GM12874 (cell line): ENCODE measurements around the gene GSS.

Experiments used
- TF ChIP-seq, protein P1 (sequence below): IDR thresholded peaks from 2 replicates; pipeline ENCODE4 v1.5.1; 2011; ENCODE audit warnings: low read depth, mild to moderate bottlenecking, control low read depth, low read length, moderate library complexity; ENCODE audit not compliant: insufficient read depth

Gene GSS

DNA sequence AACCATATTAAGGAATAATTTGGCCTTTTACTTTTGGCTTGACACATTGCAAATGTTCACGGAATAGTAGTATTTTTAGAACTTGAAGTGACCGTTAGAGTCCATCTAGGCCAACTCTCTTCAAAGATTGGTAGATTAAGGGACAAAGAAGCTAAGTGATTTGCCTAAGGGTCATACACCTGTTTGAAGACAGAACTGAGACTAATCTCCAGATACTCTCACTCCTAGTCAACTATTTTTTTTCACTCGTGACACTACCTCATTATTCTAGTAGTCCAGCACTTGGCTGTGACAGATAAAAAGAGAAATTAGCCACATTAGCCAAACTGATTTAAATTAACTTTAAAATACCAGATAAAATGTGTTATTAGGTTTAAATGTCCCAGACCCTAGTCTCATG is 68.6 kb downstream of the GSS start:
- TF ChIP-seq, protein P1, sequence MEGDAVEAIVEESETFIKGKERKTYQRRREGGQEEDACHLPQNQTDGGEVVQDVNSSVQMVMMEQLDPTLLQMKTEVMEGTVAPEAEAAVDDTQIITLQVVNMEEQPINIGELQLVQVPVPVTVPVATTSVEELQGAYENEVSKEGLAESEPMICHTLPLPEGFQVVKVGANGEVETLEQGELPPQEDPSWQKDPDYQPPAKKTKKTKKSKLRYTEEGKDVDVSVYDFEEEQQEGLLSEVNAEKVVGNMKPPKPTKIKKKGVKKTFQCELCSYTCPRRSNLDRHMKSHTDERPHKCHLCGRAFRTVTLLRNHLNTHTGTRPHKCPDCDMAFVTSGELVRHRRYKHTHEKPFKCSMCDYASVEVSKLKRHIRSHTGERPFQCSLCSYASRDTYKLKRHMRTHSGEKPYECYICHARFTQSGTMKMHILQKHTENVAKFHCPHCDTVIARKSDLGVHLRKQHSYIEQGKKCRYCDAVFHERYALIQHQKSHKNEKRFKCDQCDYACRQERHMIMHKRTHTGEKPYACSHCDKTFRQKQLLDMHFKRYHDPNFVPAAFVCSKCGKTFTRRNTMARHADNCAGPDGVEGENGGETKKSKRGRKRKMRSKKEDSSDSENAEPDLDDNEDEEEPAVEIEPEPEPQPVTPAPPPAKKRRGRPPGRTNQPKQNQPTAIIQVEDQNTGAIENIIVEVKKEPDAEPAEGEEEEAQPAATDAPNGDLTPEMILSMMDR, result no peak

DNA sequence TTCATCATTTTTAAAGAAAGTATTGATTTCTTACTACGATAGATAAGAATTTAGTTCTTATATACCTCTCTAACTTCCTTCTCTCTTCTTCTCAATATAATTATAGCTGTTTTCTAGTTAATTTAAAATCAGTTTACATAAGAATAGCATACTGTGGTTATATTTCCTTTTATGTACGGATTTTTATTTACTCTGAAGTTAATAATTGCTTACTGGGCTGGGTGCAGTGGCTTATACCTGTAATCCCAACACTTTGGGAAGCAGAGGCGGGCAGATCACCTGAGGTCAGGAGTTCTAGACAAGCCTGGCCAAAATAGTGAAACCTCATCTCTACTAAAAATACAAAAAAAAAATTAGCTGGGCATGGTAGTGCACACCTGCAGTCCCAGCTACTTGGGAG is 69.5 kb downstream of the GSS start:
- TF ChIP-seq, protein P1, result no peak

DNA sequence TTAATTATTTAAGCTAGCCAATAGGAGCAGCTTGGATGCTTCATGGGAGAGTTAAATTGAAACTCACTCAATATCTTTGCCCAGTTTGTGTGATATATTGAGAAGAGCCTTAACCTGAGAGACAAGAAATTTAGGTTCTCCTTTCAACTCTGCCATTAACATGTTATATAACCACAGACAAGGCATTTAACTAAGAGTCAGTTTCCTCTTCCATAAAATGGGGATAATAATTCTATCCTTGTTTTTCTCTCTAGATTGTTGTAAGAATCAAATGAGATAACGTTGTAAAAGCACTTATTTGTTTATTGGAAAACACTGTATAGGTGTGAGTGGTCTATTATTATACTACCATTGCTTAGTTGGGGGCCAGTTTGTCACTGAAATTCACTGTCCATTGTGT is 71.3 kb downstream of the GSS start:
- TF ChIP-seq, protein P1, result no peak

DNA sequence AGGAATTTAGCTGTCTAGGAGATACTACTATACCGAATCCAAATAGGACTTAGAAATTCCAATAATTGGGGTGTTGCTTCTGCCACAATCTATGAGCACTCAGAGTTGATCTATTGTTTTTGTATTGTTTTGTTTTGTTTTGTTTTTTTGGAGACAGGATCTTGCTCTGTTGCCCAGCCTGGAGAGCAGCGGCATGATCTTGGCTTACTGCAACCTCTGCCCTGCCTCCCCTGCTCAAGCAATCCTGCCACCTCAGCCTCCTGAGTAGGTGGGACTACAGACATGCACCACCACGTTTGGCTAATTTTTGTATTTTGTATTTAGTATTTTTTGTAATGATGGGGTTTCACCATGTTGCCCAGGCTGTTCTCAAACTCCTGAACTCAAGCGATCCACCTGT is 71.8 kb downstream of the GSS start:
- TF ChIP-seq, protein P1, result no peak

DNA sequence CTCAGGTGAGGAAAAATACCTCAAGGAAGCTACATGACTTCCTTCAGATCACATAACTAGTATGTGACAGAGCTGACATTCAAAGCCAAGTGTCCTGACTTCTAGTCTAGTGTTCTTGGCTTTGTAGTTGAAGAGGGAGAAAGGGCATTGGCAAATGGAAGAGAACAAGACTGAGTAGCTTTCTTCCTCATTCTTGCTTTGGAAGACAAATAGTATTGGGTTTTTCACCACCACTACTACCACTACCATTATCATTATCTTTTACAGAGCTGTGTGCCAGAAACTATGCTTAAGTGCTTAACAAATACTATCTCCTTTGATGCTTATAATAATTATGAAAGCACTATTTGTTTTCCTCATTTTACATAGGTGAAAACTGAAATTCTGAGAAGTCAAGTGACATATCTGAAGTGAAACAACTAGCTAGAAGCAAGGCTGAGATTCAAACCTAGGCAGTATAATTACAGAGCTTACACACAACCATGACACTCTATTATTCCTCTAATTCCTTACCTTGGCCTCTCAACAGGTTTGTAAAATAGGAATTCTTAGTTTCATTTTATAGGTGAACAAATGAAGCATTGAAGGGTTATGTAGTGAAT is 72.4 kb downstream of the GSS start:
- TF ChIP-seq, protein P1, result no peak

DNA sequence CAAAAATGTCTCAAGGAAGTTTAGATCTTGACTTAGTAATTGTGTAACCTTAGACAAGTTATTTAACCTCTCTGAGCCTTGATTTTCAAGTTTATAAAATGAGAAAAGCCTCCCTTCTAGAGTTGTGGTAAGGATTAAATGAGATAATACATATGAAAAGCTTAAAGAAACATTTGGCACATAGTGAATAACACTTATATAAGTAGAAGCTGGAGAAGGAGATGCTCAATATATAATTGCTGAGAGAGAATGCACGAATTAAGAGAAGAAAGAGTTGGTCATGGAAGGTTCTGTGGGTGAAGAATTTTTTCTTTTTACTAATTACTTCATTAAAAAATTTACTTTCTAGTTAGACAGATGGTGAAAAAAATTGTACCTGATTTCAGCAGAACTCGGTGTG is 73.9 kb downstream of the GSS start:
- TF ChIP-seq, protein P1, result no peak

DNA sequence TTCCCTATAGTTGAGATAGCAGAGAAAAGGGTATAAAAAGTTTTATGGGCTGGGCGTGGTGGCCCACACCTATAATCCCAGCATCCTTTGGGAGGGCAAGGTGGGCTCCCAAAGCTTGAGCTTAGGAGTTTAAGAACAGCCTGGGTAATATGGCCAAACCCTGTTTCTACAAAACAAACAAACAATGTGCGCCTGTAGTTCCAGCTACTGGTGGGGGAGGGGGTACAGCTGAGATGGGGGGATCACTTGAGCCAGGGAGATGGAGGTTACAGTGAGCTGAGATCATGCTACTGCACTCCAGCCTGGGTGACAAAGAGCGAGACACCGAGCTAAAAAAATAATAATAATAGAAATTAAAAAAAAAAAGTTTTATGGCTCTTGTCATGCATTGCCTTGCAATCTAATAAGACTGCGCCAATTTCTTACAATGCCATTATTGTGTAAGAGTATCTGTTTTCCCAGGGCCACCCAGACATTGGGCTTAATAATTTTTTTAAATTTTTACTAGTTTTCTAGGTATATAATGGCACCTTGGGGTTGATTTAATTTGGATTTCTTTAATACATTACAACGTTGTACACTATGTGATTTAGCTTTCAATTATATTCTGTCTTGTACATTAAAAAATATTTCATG is 75.3 kb downstream of the GSS start:
- TF ChIP-seq, protein P1, result no peak
